ENCODE measurements around the gene TRAF3.
A peak's percentile ranks its signal among the peaks of the same experiment; 100 is the strongest.

- TF ChIP-seq POLR2AphosphoS5 (IDR thresholded peaks at IDR 0.05; ENCODE audit: low read depth) (peak; percentile 23; the same call in 1 of the 2 replicates), CTCF (IDR thresholded peaks at IDR 0.05; ENCODE audit: insufficient read depth, low read length) (no peak), GABPA (IDR thresholded peaks at IDR 0.05; ENCODE audit: low read depth) (no peak), REST (IDR thresholded peaks at IDR 0.05; ENCODE audit: insufficient replicate concordance, low read depth) (no peak)
These were observed 46.0 kb upstream of the TRAF3 start for GRCh38 chr14:102731101-102731870.

All from HL-60 (cell line).